ENCODE results near the gene IMMP2L. TPM values are rescaled to one million over a fixed set of nuclear protein-coding genes. Genes with fewer than 3 reads are reported as not detected.

Gene IMMP2L
- total RNA-seq, 1 donor from 2014 or later: 11.2 TPM

DNA sequence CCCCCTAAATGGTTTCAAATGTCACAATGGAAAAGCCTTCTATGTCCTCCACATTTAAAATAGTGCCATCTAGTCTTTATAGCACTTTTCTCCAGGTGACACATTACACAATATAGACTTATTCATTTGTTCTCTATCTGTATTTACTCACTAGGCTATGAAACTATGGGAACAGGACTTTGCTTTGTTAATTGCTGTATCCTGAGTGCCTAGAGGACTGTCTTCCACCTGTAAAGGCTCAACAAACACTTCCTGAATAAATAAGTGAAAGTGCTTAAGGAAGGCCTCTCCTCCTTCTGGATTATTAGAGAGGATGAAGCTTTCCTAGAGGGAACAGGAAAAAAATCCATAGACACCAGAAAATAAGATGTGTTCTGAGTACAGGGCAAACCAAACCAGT, 868.9 kb downstream of the IMMP2L start:
- H3K27me3 Mint-ChIP-seq (ENCODE audit: unreplicated experiment): no peaks in the 10 kb centered on the region
- no peaks in the 10 kb centered on the region for H3K36me3 Mint-ChIP-seq (ENCODE audit: low read depth, unreplicated experiment)
- TF ChIP-seq, protein P1, sequence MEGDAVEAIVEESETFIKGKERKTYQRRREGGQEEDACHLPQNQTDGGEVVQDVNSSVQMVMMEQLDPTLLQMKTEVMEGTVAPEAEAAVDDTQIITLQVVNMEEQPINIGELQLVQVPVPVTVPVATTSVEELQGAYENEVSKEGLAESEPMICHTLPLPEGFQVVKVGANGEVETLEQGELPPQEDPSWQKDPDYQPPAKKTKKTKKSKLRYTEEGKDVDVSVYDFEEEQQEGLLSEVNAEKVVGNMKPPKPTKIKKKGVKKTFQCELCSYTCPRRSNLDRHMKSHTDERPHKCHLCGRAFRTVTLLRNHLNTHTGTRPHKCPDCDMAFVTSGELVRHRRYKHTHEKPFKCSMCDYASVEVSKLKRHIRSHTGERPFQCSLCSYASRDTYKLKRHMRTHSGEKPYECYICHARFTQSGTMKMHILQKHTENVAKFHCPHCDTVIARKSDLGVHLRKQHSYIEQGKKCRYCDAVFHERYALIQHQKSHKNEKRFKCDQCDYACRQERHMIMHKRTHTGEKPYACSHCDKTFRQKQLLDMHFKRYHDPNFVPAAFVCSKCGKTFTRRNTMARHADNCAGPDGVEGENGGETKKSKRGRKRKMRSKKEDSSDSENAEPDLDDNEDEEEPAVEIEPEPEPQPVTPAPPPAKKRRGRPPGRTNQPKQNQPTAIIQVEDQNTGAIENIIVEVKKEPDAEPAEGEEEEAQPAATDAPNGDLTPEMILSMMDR (IDR thresholded peaks at IDR 0.05; ENCODE audit: unreplicated experiment): no peak
- DNase-seq (ENCODE audit: low spot score): no peak
- no peaks in the 10 kb centered on the region for H3K4me1 Mint-ChIP-seq (ENCODE audit: unreplicated experiment)
- no peak overlapping the region for H3K4me3 Mint-ChIP-seq (ENCODE audit: unreplicated experiment)
- no peak overlapping the region for H3K27ac Mint-ChIP-seq (ENCODE audit: unreplicated experiment)
- no peaks in the 10 kb centered on the region for H3K9me3 Mint-ChIP-seq (ENCODE audit: unreplicated experiment)

DNA sequence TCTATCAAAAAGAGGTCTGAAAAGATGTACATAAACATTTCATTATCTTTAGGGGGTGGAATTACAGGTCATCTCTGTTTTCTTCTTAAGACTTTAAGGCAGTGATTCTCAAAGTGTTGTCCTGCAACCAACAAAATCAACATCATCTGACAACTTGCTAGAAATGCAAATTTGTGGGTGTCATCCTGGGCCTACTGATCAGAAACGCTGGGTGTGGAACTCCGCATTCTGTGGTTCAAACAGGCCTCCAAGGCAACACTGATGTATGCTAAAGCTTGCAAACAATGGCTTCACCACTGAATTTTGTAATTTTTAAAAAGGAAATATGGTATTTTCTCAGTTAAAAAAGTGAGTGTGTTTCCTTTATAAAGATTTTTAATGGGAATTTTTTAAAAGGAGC, 873.4 kb downstream of the IMMP2L start:
- Mint-ChIP-seq H3K4me3 (ENCODE audit: unreplicated experiment) (no peak overlapping the region), H3K27me3 (ENCODE audit: unreplicated experiment) (no peaks in the 10 kb centered on the region), H3K4me1 (ENCODE audit: unreplicated experiment) (no peaks in the 10 kb centered on the region), H3K9me3 (ENCODE audit: unreplicated experiment) (no peaks in the 10 kb centered on the region), H3K27ac (ENCODE audit: unreplicated experiment) (no peak overlapping the region), H3K36me3 (ENCODE audit: low read depth, unreplicated experiment) (no peaks in the 10 kb centered on the region)
- no peak for DNase-seq (ENCODE audit: low spot score)
- TF ChIP-seq, protein P1 (IDR thresholded peaks at IDR 0.05; ENCODE audit: unreplicated experiment): no peak

DNA sequence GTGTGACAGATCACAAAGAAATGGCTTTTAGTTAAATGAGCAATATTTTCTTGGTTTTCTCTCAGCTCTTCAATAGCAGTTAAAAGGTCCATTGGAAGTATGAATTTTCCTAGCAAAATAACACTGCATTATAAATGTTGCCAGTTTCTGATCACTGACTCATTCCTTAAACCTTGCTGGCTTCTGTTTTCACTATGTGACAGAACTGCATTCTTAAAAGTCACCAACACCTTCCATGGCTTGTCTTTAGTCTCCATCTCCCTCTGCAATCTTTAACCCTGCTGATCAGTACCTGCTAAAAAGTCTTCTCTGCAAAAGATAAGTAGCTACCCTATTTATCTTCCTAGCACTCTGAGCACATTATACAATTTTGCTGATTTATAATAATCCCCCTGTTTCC, 876.4 kb downstream of the IMMP2L start:
- no peak for DNase-seq (ENCODE audit: low spot score)
- Mint-ChIP-seq H3K4me1 (ENCODE audit: unreplicated experiment) (no peaks in the 10 kb centered on the region), H3K4me3 (ENCODE audit: unreplicated experiment) (no peak overlapping the region), H3K27ac (ENCODE audit: unreplicated experiment) (no peak overlapping the region), H3K27me3 (ENCODE audit: unreplicated experiment) (no peaks in the 10 kb centered on the region), H3K9me3 (ENCODE audit: unreplicated experiment) (no peaks in the 10 kb centered on the region), H3K36me3 (ENCODE audit: low read depth, unreplicated experiment) (no peaks in the 10 kb centered on the region)
- TF ChIP-seq, protein P1 (IDR thresholded peaks at IDR 0.05; ENCODE audit: unreplicated experiment): no peak

DNA sequence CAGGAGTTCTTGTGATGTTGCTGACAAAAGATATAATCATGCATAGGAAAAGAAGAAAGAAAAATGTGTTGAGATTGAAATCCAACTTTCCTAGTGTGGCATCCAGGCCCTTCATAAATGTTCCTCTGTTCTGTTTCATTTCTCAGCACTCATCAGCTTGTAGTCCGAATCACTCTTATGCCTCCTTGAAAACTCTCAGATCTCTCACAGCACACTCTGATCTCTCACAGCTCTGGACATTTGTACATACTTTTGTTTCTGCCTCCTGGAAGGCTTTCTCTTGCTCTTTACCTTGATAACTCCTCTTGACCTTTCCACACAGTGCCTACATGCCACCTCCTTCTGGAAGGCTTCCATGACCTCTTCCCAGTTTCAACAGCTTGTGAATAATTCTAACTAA, 880.4 kb downstream of the IMMP2L start:
- H3K4me1 Mint-ChIP-seq (ENCODE audit: unreplicated experiment): peaks cover 8% of the 10 kb centered on the region
- H3K27me3 Mint-ChIP-seq (ENCODE audit: unreplicated experiment): no peaks in the 10 kb centered on the region
- H3K4me3 Mint-ChIP-seq (ENCODE audit: unreplicated experiment): no peak overlapping the region
- TF ChIP-seq, protein P1 (IDR thresholded peaks at IDR 0.05; ENCODE audit: unreplicated experiment): no peak
- H3K36me3 Mint-ChIP-seq (ENCODE audit: low read depth, unreplicated experiment): no peaks in the 10 kb centered on the region
- no peak overlapping the region for H3K27ac Mint-ChIP-seq (ENCODE audit: unreplicated experiment)
- no peaks in the 10 kb centered on the region for H3K9me3 Mint-ChIP-seq (ENCODE audit: unreplicated experiment)
- DNase-seq (ENCODE audit: low spot score): no peak

DNA sequence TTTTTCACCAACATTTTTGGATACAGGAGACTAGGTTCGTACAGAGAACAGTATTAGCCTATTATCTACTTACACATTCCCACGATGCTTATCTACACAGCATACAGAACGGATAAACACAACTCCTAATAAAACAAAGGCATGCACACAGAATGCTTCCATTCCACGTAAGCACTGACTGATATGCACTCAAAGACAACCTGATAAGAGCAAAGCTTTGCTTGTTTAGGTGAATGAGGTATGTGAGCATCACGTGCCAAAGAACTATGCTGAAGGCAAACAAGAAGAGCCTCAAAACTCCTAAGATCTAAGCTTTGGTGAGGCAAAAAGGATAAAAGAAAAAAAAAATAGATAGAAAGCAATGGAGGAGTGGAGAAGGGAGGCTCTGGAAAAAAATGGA, 884.9 kb downstream of the IMMP2L start:
- DNase-seq (ENCODE audit: low spot score): no peak
- Mint-ChIP-seq H3K9me3 (ENCODE audit: unreplicated experiment) (peaks cover 9% of the 10 kb centered on the region), H3K4me3 (ENCODE audit: unreplicated experiment) (no peak overlapping the region), H3K27ac (ENCODE audit: unreplicated experiment) (no peak overlapping the region), H3K4me1 (ENCODE audit: unreplicated experiment) (peaks cover 12% of the 10 kb centered on the region), H3K27me3 (ENCODE audit: unreplicated experiment) (no peaks in the 10 kb centered on the region), H3K36me3 (ENCODE audit: low read depth, unreplicated experiment) (peaks cover 9% of the 10 kb centered on the region)
- TF ChIP-seq, protein P1 (IDR thresholded peaks at IDR 0.05; ENCODE audit: unreplicated experiment): no peak
